ENCODE results near the gene TBC1D30.
A peak's percentile ranks its signal among the peaks of the same experiment; 100 is the strongest.
"Not testable (repeated sequence)": the region's sequence is repeated elsewhere in the genome, so short reads cannot be mapped to it uniquely, and the experiment has no call there.

The TBC1D30 gene

GRCh38 chr12:64824500-64825142 is at the start of gene TBC1D30:
TSS of gene TBC1D30 (plus strand) at chr12:64824647. CDS start at chr12:64824880, 233 bp downstream.
- peak; percentile 76 for DNase-seq

GRCh38 chr12:64775147-64775736 is 49.2 kb upstream of the TBC1D30 start:
- not testable (repeated sequence) for DNase-seq

- DNase-seq: no peak
These were observed 45.0 kb upstream of the TBC1D30 start for GRCh38 chr12:64779354-64779974.

- no peak for DNase-seq
These were observed 44.3 kb upstream of the TBC1D30 start for GRCh38 chr12:64780132-64780530.

GRCh38 chr12:64780531-64781279 is 43.7 kb upstream of the TBC1D30 start:
- peak; percentile 25 for DNase-seq

- DNase-seq: peak; percentile 33
These were observed 42.9 kb upstream of the TBC1D30 start for GRCh38 chr12:64781280-64782190.

GRCh38 chr12:64782191-64782876 is 42.1 kb upstream of the TBC1D30 start:
- DNase-seq: no peak

GRCh38 chr12:64785838-64786237 is 38.6 kb upstream of the TBC1D30 start:
- DNase-seq: no peak

GRCh38 chr12:64790166-64790565 is 34.3 kb upstream of the TBC1D30 start:
- no peak for DNase-seq

- no peak for DNase-seq
These were observed 33.4 kb upstream of the TBC1D30 start for GRCh38 chr12:64791036-64791435.

- DNase-seq: no peak
These were observed 32.3 kb upstream of the TBC1D30 start for GRCh38 chr12:64792128-64792527.

GRCh38 chr12:64793610-64794009 is 30.8 kb upstream of the TBC1D30 start:
- no peak for DNase-seq

- DNase-seq: no peak
These were observed 30.1 kb upstream of the TBC1D30 start for GRCh38 chr12:64794305-64794704.

GRCh38 chr12:64796205-64796845 is 28.1 kb upstream of the TBC1D30 start:
- peak; percentile 50 for DNase-seq

GRCh38 chr12:64797156-64797555 is 27.3 kb upstream of the TBC1D30 start:
- DNase-seq: no peak

- no peak for DNase-seq
These were observed 26.3 kb upstream of the TBC1D30 start for GRCh38 chr12:64798165-64798564.

- DNase-seq: no peak
These were observed 23.8 kb upstream of the TBC1D30 start for GRCh38 chr12:64800640-64801039.

- no peak for DNase-seq
These were observed 23.1 kb upstream of the TBC1D30 start for GRCh38 chr12:64801381-64801780.

GRCh38 chr12:64802180-64802775 is 22.2 kb upstream of the TBC1D30 start:
- DNase-seq: peak; percentile 15

GRCh38 chr12:64806173-64806572 is 18.3 kb upstream of the TBC1D30 start:
- no peak for DNase-seq

All from NCI-H1092 treated with DMSO at 0.1 percent for 48 hours (cell line).